Stimulated activated CD4-positive, alpha-beta T cell treated with anti-CD3 and anti-CD28 coated beads, Interleukin-15, amount 100 ng/mL, for 24 hours (primary cell): Measurements from ENCODE around the gene LPAR3.

Experiments used
- DNase-seq: peaks from one replicate; pipeline ENCODE4 v3.0.0-alpha.2; 2020

The LPAR3 gene

DNA sequence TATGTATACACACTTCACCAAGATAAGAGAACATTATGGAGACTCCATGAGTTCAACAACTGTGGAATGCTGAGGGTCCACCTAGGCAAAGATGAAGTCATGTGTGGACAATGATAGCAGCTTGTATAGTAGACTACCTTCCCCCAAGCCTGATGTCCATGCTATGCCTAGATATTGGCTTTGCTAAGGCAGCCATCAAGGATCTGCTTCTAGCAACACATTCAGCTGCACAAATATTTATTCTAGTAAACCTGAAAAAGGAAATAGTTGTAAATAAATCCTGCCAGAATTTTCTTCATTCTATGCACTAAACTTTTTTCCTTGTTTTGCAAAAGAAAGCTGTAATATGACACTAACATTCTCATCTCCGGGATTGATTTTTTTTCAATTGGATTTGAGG is 7.0 kb upstream of the LPAR3 start:
- DNase-seq = no peak

DNA sequence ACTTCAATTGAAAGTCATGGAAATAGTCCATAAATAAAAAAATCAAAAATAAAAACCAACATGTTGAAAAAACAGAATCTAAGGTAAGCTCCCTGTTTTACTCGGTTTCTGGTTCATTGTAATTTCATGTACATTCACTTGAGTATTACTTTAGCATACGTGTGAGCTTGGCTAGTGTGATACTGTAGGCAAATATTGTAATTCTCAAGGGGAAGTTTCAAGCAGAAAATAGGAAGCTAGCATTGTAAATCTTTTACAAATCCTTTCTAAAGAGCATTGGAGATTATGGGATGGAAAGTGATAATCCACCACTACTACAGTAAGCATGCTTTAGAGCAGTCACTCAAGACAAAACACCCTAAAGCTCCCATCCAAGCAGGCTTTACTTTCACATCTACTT is 3.3 kb upstream of the LPAR3 start:
- DNase-seq = no peak

DNA sequence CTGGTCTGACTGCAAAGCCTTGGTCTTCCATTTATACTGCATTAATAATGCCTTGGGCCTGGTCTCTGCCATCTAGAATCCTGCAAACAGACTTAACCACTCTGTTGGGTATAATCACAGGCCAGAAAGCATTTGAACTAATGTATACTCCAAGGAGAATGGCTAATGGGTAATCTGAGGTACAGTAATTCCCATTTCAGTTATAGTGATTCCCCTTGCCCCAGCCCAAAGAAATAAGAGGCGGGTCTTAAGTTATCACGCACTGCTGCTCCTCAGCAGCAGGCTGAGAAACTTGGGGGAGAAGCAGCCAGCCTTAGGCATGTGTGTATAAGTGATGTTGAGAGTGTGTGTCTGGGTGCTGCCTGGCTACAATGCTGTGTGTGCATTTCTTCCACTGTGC is 2.4 kb downstream of the LPAR3 start:
- no peak for DNase-seq

- no peak for DNase-seq
Observed at GRCh38 chr1:84889437-84889836, 3.6 kb downstream of the LPAR3 start.

DNA sequence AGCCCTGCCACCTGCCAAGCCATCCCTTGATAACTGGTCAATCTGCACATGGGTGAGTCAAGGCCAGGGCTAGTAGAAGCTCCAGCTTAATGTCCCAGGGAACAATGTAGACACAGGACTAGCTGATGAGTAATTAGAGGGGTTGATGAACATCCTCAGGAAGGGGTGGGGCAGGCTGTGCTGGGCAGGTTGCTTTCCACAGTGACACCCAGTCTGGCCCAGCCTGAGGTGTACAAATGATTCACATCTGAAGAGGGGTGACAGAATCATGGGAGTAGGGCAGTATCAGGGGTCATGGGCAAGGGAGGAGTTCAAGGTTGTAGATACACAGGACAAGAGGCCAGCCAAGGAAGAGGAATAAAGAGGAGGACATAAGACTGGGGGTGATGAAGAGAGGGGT is 4.3 kb downstream of the LPAR3 start:
- DNase-seq = peak; percentile 18

- DNase-seq = no peak
Observed at GRCh38 chr1:84887261-84887934, 5.6 kb downstream of the LPAR3 start.

GRCh38 chr1:84885469-84885868 is 7.5 kb downstream of the LPAR3 start:
- DNase-seq = no peak

GRCh38 chr1:84884671-84885389 is 8.2 kb downstream of the LPAR3 start:
- DNase-seq = no peak

- no peak for DNase-seq
Observed at GRCh38 chr1:84883286-84883685, 9.7 kb downstream of the LPAR3 start.

DNA sequence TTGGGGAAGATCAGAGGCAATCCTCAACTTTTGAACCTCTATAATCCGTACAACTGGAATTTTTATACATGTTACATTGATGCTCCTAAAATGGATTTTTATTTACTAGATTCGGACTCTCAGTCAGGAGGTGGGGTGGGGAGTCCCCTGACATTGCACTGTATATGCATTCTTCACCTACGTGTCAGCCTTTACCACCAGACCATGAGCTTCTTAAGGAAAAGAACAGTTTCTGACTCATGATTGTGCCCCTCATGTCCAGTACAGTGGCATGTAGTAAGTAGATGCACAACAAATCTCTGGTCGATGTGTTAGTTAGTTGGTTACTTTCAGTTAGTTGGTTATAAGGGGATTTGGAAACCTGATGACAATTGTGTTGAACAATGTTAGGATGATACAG is 15.4 kb downstream of the LPAR3 start:
- no peak for DNase-seq

- DNase-seq = no peak
Observed at GRCh38 chr1:84876353-84876752, 16.7 kb downstream of the LPAR3 start.

GRCh38 chr1:84873366-84873765 is 19.6 kb downstream of the LPAR3 start:
- DNase-seq = no peak

GRCh38 chr1:84872696-84873355 is 20.2 kb downstream of the LPAR3 start:
- DNase-seq = no peak

GRCh38 chr1:84871181-84871580 is 21.8 kb downstream of the LPAR3 start:
- no peak for DNase-seq

DNA sequence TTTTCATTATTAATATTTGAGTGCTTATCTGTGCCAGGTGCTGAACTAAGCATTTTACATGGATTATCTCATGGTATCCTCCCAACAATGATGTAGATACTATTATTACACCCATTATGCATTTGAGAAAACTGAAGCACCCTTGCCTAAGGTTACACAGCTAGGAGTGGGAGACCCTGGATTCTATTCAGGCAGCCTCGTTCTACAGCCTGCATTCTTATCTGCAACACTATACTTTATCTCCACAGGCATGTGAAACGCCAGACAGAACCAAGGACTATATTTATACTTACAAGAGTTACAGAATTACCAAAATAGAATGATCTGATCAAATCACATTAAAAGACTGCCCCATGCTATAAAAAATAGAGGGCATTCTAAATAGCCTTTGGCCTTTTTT is 22.4 kb downstream of the LPAR3 start:
- DNase-seq = no peak

GRCh38 chr1:84869720-84870119 is 23.3 kb downstream of the LPAR3 start:
- no peak for DNase-seq

- peak; percentile 63 for DNase-seq
Observed at GRCh38 chr1:84862810-84863251, 30.2 kb downstream of the LPAR3 start.

GRCh38 chr1:84861988-84862644 is 30.9 kb downstream of the LPAR3 start:
- no peak for DNase-seq

DNA sequence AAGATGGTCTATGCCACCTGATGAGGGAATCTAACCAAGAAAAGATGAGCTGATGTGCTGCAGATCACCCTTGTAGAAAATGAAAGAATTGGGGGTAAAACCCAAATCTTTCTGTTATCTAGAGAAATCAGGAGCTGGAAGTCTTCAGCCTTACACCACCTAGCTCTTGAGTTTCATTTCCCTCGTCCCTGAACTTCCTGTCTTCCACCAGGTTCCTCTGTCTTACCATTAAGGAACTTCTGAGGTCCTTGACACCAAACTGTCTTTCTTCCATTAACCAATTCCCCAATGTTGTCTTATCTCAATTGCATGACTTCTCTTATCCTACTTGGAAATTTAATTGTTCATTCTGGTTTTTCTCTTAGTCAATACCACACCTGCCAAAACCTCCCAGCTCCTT is 31.5 kb downstream of the LPAR3 start:
- no peak for DNase-seq

DNA sequence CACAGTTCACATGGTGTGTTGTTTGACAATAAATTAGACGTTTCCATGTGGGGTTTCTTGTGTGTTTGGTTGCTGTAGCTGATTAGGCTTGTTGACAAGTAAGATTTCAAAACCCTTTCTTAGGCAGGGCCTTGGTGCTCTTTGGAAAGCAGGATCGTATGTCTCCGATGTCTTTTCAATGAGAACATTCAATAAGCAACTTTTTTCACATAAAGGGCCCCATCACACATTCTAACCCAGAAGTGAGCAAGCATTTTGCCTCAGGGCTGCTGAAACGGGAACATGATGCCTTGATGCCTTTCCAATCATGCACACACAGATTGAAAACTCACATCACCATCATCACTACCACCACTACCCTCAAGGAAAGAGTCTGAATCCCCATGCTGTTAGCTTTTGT is 33.1 kb downstream of the LPAR3 start:
- no peak for DNase-seq

- DNase-seq = no peak
Observed at GRCh38 chr1:84857906-84858305, 35.1 kb downstream of the LPAR3 start.

- no peak for DNase-seq
Observed at GRCh38 chr1:84856726-84857270, 36.2 kb downstream of the LPAR3 start.
